Tibial nerve (tissue), 4 donors: ENCODE measurements around the gene MAMDC4. TPM values are rescaled to one million over a fixed set of nuclear protein-coding genes. Genes with fewer than 3 reads are reported as not detected.

Experiments used
- DNase-seq, 2 donors: peaks; one replicate each; pipeline ENCODE4 v3.0.0-alpha.2; 2019; ENCODE audit warnings: low spot score in 2 of 2
- H3K27ac ChIP-seq, 4 donors: fragments of 200-600 bp; sonication (generic) in 3 of 4; one replicate each; pipeline ENCODE4 v1.5.1; 2017 to 2019; ENCODE audit warnings: mild to moderate bottlenecking in 1 of 4
- H3K27me3 ChIP-seq, 2 donors: fragments of 200-600 bp; sonication (generic) in 1 of 2; one replicate each; pipeline versions ENCODE4 v1.5.1 to v1.6.0; 2017 to 2019
- H3K36me3 ChIP-seq, 3 donors: fragments of 200-600 bp; sonication (generic); one replicate each; pipeline ENCODE4 v1.5.1; 2018 to 2019
- H3K4me1 ChIP-seq, 4 donors: fragments of 200-600 bp; sonication (generic) in 3 of 4; one replicate each; pipeline ENCODE4 v1.5.1; 2017 to 2019
- H3K4me3 ChIP-seq, 4 donors: fragments of 200-600 bp; sonication (generic) in 3 of 4; one replicate each; pipeline ENCODE4 v1.5.1; 2017 to 2019; ENCODE audit warnings: mild to moderate bottlenecking in 1 of 4, moderate library complexity in 1 of 4
- H3K9me3 ChIP-seq, 4 donors: fragments of 200-600 bp; sonication (generic) in 3 of 4; one replicate each; pipeline ENCODE4 v1.5.1; 2017 to 2019
- EP300 ChIP-seq, 2 donors: sonication (generic); formaldehyde crosslinking; IDR thresholded peaks; one replicate each; pipeline ENCODE4 v1.6.1; 2017; ENCODE audit warnings: antibody characterized with exemption in 2 of 2, mild to moderate bottlenecking in 1 of 2
- POLR2A ChIP-seq, 2 donors: fragments of 450-650 bp; IDR thresholded peaks; one replicate each; pipeline ENCODE4 v1.6.1; 2017; ENCODE audit warnings: antibody characterized with exemption in 2 of 2, mild to moderate bottlenecking in 2 of 2, moderate library complexity in 2 of 2
- WGBS, 2 donors: methylation state at CpG; one replicate each; pipeline ENCODE4 v1.1.5; 2018; 5-methylcytosine and 5-hydroxymethylcytosine counted together
- total RNA-seq, 4 donors: library from RNA; depleted of rRNA; stranded (reverse); fragments of >200 nt; gene quantifications; one replicate each; pipeline ENCODE4 v1.1.0, GENCODE V29; 2016
- TF ChIP-seq, protein P1 (sequence below), 5 experiments: fragments of 200-600 bp in 3 of 5; fragments of 450-650 bp in 2 of 5; sonication (generic) in 3 of 5; IDR thresholded peaks; one replicate each; pipeline ENCODE4 v1.5.1; 2016 to 2019; ENCODE audit warnings: antibody characterized with exemption in 5 of 5, mild to moderate bottlenecking in 3 of 5, moderate library complexity in 2 of 5

The MAMDC4 gene
- total RNA-seq, 4 donors from 2014 or later, result 1.5 to 8.1 (median 4.4) TPM

DNA sequence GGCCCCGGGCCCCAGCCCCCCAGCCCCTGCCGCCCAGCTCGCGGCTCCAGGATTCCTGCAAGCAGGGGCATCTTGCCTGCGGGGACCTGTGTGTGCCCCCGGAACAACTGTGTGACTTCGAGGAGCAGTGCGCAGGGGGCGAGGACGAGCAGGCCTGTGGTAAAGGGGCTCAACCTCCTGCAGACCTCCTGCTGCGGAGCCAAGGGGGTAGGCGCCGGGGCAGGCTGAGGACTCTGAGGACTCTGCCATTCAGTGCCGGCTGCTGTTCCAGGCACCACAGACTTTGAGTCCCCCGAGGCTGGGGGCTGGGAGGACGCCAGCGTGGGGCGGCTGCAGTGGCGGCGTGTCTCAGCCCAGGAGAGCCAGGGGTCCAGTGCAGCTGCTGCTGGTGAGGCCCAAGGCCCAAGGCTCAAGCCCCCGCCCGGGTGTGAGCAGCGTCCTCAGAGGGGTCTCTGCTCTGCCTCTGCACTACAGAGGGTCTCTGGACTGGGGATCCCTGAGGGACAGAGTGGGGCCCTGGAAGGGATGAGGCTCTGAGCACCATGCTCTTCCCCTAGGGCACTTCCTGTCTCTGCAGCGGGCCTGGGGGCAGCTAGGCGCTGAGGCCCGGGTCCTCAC lies 3.4 kb downstream of the MAMDC4 start:
- TF ChIP-seq, protein P1, sequence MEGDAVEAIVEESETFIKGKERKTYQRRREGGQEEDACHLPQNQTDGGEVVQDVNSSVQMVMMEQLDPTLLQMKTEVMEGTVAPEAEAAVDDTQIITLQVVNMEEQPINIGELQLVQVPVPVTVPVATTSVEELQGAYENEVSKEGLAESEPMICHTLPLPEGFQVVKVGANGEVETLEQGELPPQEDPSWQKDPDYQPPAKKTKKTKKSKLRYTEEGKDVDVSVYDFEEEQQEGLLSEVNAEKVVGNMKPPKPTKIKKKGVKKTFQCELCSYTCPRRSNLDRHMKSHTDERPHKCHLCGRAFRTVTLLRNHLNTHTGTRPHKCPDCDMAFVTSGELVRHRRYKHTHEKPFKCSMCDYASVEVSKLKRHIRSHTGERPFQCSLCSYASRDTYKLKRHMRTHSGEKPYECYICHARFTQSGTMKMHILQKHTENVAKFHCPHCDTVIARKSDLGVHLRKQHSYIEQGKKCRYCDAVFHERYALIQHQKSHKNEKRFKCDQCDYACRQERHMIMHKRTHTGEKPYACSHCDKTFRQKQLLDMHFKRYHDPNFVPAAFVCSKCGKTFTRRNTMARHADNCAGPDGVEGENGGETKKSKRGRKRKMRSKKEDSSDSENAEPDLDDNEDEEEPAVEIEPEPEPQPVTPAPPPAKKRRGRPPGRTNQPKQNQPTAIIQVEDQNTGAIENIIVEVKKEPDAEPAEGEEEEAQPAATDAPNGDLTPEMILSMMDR (IDR thresholded peaks at IDR 0.05), result no peak
- TF ChIP-seq EP300 (IDR thresholded peaks at IDR 0.05) (no peak), POLR2A (IDR thresholded peaks at IDR 0.05) (no peak)
- Histone ChIP-seq H3K27me3 (no peaks in the 10 kb centered on the region), H3K36me3 (peaks cover 0 to 33% (median 0%) of the 10 kb centered on the region in 3 donors), H3K4me3 (no peak overlapping the region), H3K9me3 (no peaks in the 10 kb centered on the region), H3K27ac (no peak overlapping the region), H3K4me1 (peaks cover 0 to 39% (median 8%) of the 10 kb centered on the region in 4 donors)
- WGBS, 2 donors, result 47 to 63% methylated on average over 5 to 18 of the region's 26 CpGs
- DNase-seq, result no peak

DNA sequence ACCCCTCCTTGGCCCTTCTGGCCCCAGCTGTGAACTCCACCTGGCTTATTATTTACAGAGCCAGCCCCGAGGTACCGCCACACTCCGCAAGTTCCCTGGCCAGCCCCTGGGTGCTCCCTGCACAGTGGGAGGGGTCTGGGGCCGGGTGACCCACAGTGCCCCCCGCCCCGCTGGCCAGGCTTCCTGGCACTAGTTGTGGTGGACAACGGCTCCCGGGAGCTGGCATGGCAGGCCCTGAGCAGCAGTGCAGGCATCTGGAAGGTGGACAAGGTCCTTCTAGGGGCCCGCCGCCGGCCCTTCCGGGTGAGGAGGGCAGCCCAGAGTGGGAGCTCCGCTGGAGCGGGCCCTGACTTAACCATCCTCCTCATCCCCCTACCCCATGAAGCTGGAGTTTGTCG lies 3.9 kb downstream of the MAMDC4 start:
- WGBS, 2 donors, result 29 to 76% methylated on average over 1 to 10 of the region's 15 CpGs
- Histone ChIP-seq H3K27ac (no peak overlapping the region), H3K4me3 (no peak overlapping the region), H3K9me3 (no peaks in the 10 kb centered on the region), H3K4me1 (peaks cover 0 to 35% (median 7%) of the 10 kb centered on the region in 4 donors), H3K27me3 (no peaks in the 10 kb centered on the region), H3K36me3 (peaks cover 0 to 33% (median 0%) of the 10 kb centered on the region in 3 donors)
- TF ChIP-seq, protein P1 (IDR thresholded peaks at IDR 0.05), result no peak
- TF ChIP-seq POLR2A (IDR thresholded peaks at IDR 0.05) (no peak), EP300 (IDR thresholded peaks at IDR 0.05) (no peak)
- no peak for DNase-seq

DNA sequence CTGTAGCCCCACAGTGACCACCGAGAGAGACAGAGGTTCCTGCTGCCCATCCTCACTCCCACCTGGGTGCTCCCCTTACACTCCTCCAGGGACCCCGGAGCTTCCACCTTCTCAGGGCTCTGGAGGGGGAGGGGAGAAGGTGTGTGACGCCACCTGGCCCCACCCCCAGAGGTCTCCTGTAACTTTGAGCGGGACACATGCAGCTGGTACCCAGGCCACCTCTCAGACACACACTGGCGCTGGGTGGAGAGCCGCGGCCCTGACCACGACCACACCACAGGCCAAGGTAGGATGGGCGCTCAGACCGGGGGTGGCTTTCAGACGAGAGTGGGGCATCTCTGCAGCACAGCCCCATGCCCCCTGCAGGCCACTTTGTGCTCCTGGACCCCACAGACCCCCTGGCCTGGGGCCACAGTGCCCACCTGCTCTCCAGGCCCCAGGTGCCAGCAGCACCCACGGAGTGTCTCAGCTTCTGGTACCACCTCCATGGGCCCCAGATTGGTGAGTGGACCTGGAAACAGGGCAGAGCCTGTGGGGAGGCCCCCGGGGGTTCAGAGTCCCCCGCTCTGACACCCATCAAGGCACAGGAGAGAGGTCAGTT lies 4.5 kb downstream of the MAMDC4 start:
- DNase-seq, result no peak
- H3K4me3 ChIP-seq, result no peak overlapping the region
- TF ChIP-seq, protein P1 (IDR thresholded peaks at IDR 0.05), result no peak
- TF ChIP-seq POLR2A (IDR thresholded peaks at IDR 0.05) (no peak), EP300 (IDR thresholded peaks at IDR 0.05) (no peak)
- 77 to 81% methylated on average over 9 to 14 of the region's 14 CpGs for WGBS, 2 donors
- no peaks in the 10 kb centered on the region for H3K9me3 ChIP-seq
- H3K4me1 ChIP-seq, result peaks cover 0 to 35% (median 7%) of the 10 kb centered on the region in 4 donors
- peaks cover 0 to 33% (median 0%) of the 10 kb centered on the region in 3 donors for H3K36me3 ChIP-seq
- H3K27ac ChIP-seq, result no peak overlapping the region
- H3K27me3 ChIP-seq, result no peaks in the 10 kb centered on the region

DNA sequence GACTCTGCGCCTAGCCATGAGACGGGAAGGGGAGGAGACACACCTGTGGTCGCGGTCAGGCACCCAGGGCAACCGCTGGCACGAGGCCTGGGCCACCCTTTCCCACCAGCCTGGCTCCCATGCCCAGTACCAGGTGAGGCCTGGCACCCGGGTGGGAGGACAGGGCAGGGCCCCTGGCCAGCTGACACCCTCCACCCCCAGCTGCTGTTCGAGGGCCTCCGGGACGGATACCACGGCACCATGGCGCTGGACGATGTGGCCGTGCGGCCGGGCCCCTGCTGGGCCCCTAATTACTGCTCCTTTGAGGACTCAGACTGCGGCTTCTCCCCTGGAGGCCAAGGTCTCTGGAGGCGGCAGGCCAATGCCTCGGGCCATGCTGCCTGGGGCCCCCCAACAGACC lies 5.0 kb downstream of the MAMDC4 start:
- H3K27me3 ChIP-seq, result no peaks in the 10 kb centered on the region
- H3K4me1 ChIP-seq, result peaks cover 0 to 30% (median 7%) of the 10 kb centered on the region in 4 donors
- peaks cover 0 to 38% (median 0%) of the 10 kb centered on the region in 3 donors for H3K36me3 ChIP-seq
- no peaks in the 10 kb centered on the region for H3K9me3 ChIP-seq
- DNase-seq, result no peak
- no peak overlapping the region for H3K27ac ChIP-seq
- no peak overlapping the region for H3K4me3 ChIP-seq
- TF ChIP-seq EP300 (IDR thresholded peaks at IDR 0.05) (no peak), POLR2A (IDR thresholded peaks at IDR 0.05) (no peak)
- TF ChIP-seq, protein P1 (IDR thresholded peaks at IDR 0.05), result no peak
- WGBS, 2 donors, result 75 to 83% methylated on average over 12 to 18 of the region's 19 CpGs
